Vagina (tissue), 2 donors: Measurements from ENCODE around the gene SLC39A11. TPM values are rescaled to one million over a fixed set of nuclear protein-coding genes. Genes with fewer than 3 reads are reported as not detected.

Experiments
- DNase-seq, 2 donors: peaks; one replicate each; pipeline ENCODE4 v3.0.0-alpha.2; 2017; ENCODE audit errors: extremely low spot score in 2 of 2
- H3K27ac ChIP-seq: fragments of 200-600 bp; sonication (generic); one replicate; pipeline ENCODE4 v1.5.1; 2019
- H3K27me3 ChIP-seq: fragments of 200-600 bp; sonication (generic); one replicate; pipeline ENCODE4 v1.5.1; 2019
- H3K36me3 ChIP-seq, 2 donors: fragments of 200-600 bp; sonication (generic); one replicate each; pipeline ENCODE4 v1.5.1; 2017 to 2019
- H3K4me1 ChIP-seq: fragments of 200-600 bp; sonication (generic); one replicate; pipeline ENCODE4 v1.5.1; 2019
- H3K4me3 ChIP-seq, 2 donors: fragments of 200-600 bp; sonication (generic); 1 replicate in 1 of 2; 2 replicates in 1 of 2; pipeline ENCODE4 v1.5.1; 2016 to 2019
- H3K9me3 ChIP-seq: fragments of 200-600 bp; sonication (generic); one replicate; pipeline ENCODE4 v1.5.1; 2019
- CTCF ChIP-seq, 3 experiments: fragments of 450-650 bp in 2 of 3; fragments of 200-600 bp in 1 of 3; sonication (generic) in 1 of 3; IDR thresholded peaks; one replicate each; pipeline ENCODE4 v1.5.1; 2017 to 2019; ENCODE audit warnings: antibody characterized with exemption in 3 of 3, mild to moderate bottlenecking in 2 of 3, moderate library complexity in 2 of 3
- POLR2A ChIP-seq, 2 donors: fragments of 450-650 bp; IDR thresholded peaks; one replicate each; pipeline ENCODE4 v1.6.1; 2017; ENCODE audit warnings: antibody characterized with exemption in 2 of 2, mild to moderate bottlenecking in 2 of 2, moderate library complexity in 2 of 2
- POLR2AphosphoS5 ChIP-seq, 2 donors: sonication (generic); formaldehyde crosslinking; IDR thresholded peaks; one replicate each; pipeline ENCODE4 v1.9.0; 2017; ENCODE audit warnings: antibody characterized with exemption in 2 of 2, mild to moderate bottlenecking in 2 of 2, low read depth in 1 of 2; ENCODE audit not compliant: insufficient read depth in 1 of 2
- intact Hi-C: fragments of 100-400 bp; cut with DNase I; formaldehyde crosslinking; loops from one replicate; pipeline ENCODE4 v1.15.1; 2023
- total RNA-seq: library from RNA; depleted of rRNA; stranded (reverse); fragments of >200 nt; gene quantifications from one replicate; pipeline ENCODE4 v1.2.3, GENCODE V29; 2016

Gene SLC39A11
- total RNA-seq, 1 donor from 2014 or later, result 22.6 TPM

- H3K27me3 ChIP-seq, result no peaks in the 10 kb centered on the region
- H3K36me3 ChIP-seq, result no peaks in the 10 kb centered on the region
- H3K4me1 ChIP-seq, result no peaks in the 10 kb centered on the region
- no peak overlapping the region for H3K4me3 ChIP-seq
- no peak for DNase-seq
- intact Hi-C loops, result no loop called here
- no peak overlapping the region for H3K27ac ChIP-seq
- H3K9me3 ChIP-seq, result no peaks in the 10 kb centered on the region
- TF ChIP-seq POLR2AphosphoS5 (IDR thresholded peaks at IDR 0.05; ENCODE audit: insufficient read depth in 1 of 2, low read depth in 1 of 2), result no peak
- no peak for TF ChIP-seq CTCF (IDR thresholded peaks at IDR 0.05)
- no peak for TF ChIP-seq POLR2A (IDR thresholded peaks at IDR 0.05)
Observed at GRCh38 chr17:73112246-73112645, 19.8 kb upstream of the SLC39A11 start.

GRCh38 chr17:73111386-73111785 is 18.9 kb upstream of the SLC39A11 start:
- no peak for TF ChIP-seq POLR2A (IDR thresholded peaks at IDR 0.05)
- TF ChIP-seq POLR2AphosphoS5 (IDR thresholded peaks at IDR 0.05; ENCODE audit: insufficient read depth in 1 of 2, low read depth in 1 of 2), result no peak
- no peak for TF ChIP-seq CTCF (IDR thresholded peaks at IDR 0.05)
- no peaks in the 10 kb centered on the region for H3K9me3 ChIP-seq
- no peaks in the 10 kb centered on the region for H3K27me3 ChIP-seq
- DNase-seq, result no peak
- no peak overlapping the region for H3K4me3 ChIP-seq
- H3K4me1 ChIP-seq, result no peaks in the 10 kb centered on the region
- no peak overlapping the region for H3K27ac ChIP-seq
- H3K36me3 ChIP-seq, result no peaks in the 10 kb centered on the region
- intact Hi-C loops, result no loop called here

DNA sequence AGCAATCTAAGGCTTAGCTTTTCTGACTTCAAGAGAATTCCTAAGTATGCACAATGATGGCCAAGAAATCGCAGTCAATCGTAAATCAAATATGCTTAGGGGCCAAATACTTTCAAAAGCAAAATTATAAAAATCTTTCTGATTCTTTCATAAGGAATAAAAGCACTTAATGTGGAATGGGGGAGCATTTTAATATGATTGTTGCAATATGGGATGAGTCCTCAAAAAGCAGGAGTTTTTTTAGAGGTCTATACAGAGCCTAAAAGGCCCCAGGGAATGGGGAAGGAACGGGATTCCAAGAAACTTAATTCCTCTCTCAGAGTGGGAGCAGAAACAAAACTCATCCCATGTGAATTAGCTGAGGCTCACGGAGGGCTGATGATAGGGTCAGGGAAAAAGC is 14.7 kb upstream of the SLC39A11 start:
- H3K27me3 ChIP-seq, result no peaks in the 10 kb centered on the region
- H3K36me3 ChIP-seq, result no peaks in the 10 kb centered on the region
- no peak overlapping the region for H3K27ac ChIP-seq
- no peak for DNase-seq
- TF ChIP-seq CTCF (IDR thresholded peaks at IDR 0.05), result no peak
- TF ChIP-seq POLR2AphosphoS5 (IDR thresholded peaks at IDR 0.05; ENCODE audit: insufficient read depth in 1 of 2, low read depth in 1 of 2), result no peak
- TF ChIP-seq POLR2A (IDR thresholded peaks at IDR 0.05), result no peak
- H3K4me1 ChIP-seq, result no peaks in the 10 kb centered on the region
- intact Hi-C loops, result no loop called here
- H3K4me3 ChIP-seq, result no peak overlapping the region
- no peaks in the 10 kb centered on the region for H3K9me3 ChIP-seq

- H3K4me1 ChIP-seq, result no peaks in the 10 kb centered on the region
- H3K4me3 ChIP-seq, result no peak overlapping the region
- no peak overlapping the region for H3K27ac ChIP-seq
- TF ChIP-seq POLR2AphosphoS5 (IDR thresholded peaks at IDR 0.05; ENCODE audit: insufficient read depth in 1 of 2, low read depth in 1 of 2) (no peak), POLR2A (IDR thresholded peaks at IDR 0.05) (no peak), CTCF (IDR thresholded peaks at IDR 0.05) (no peak)
- no peaks in the 10 kb centered on the region for H3K27me3 ChIP-seq
- H3K36me3 ChIP-seq, result no peaks in the 10 kb centered on the region
- H3K9me3 ChIP-seq, result no peaks in the 10 kb centered on the region
- intact Hi-C loops, result no loop called here
- DNase-seq, result no peak
Observed at GRCh38 chr17:73105431-73105830, 12.9 kb upstream of the SLC39A11 start.

DNA sequence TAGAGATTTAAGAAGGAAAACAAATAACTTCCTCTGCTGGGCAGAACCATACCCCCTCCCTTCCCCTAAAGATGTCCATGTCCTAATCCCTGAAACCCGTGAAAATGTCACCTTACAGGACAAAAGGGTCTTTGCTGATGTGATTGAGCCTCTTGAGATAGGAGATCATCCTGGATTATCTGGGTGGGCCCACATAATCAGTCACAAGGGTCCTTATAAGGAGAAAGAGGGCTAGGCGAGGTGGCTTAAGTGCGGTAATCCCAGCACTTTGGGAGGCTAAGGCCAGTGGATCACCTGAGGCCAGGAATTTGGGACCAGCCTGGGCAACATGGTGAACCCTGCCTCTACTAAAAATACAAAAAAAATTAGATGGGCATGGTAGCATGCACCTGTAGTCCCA is 12.0 kb upstream of the SLC39A11 start:
- Histone ChIP-seq H3K9me3 (no peaks in the 10 kb centered on the region), H3K27me3 (no peaks in the 10 kb centered on the region), H3K4me3 (no peak overlapping the region), H3K36me3 (no peaks in the 10 kb centered on the region), H3K27ac (no peak overlapping the region), H3K4me1 (no peaks in the 10 kb centered on the region)
- no peak for DNase-seq
- no peak for TF ChIP-seq POLR2A (IDR thresholded peaks at IDR 0.05)
- TF ChIP-seq POLR2AphosphoS5 (IDR thresholded peaks at IDR 0.05; ENCODE audit: insufficient read depth in 1 of 2, low read depth in 1 of 2), result no peak
- intact Hi-C loops, result no loop called here
